Activated CD4-positive, alpha-beta T cell treated with anti-CD3 and anti-CD28 coated beads, Interleukin-2, amount 10 ng/mL, durations not matched to agents 7 days and 5 days (primary cell): ENCODE data around the gene BICD1. TPM values are rescaled to one million over a fixed set of nuclear protein-coding genes. Genes with fewer than 3 reads are reported as not detected.

Experiments
- CTCF ChIA-PET: fragments of 350-600 bp; sonication (Branson Sonifier 250); formaldehyde crosslinking; loops from one replicate; lab custom pipeline; 2021; ENCODE audit warnings: antibody characterized with exemption; lab: Charles Lee
- POLR2A ChIA-PET: fragments of 350-600 bp; sonication (Branson Sonifier 250); formaldehyde crosslinking; loops from one replicate; lab custom pipeline; 2021; ENCODE audit warnings: antibody characterized with exemption; lab: Charles Lee
- DNase-seq: peaks from one replicate; pipeline ENCODE4 v3.0.0-alpha.2; 2020
- H3K27ac Mint-ChIP-seq: one replicate; pipeline ENCODE4 v1.8.0; 2021; ENCODE audit warnings: mild to moderate bottlenecking, moderate library complexity, mixed read lengths
- H3K27me3 Mint-ChIP-seq: one replicate; pipeline ENCODE4 v1.8.0; 2021; ENCODE audit warnings: mixed read lengths
- H3K36me3 Mint-ChIP-seq: one replicate; pipeline ENCODE4 v1.8.0; 2021; ENCODE audit warnings: low read depth, mixed read lengths
- H3K4me1 Mint-ChIP-seq: one replicate; pipeline ENCODE4 v1.8.0; 2021; ENCODE audit warnings: mixed read lengths
- H3K4me3 Mint-ChIP-seq: one replicate; pipeline ENCODE4 v1.8.0; 2021; ENCODE audit warnings: mild to moderate bottlenecking, moderate library complexity, mixed read lengths
- H3K9me3 Mint-ChIP-seq: one replicate; pipeline ENCODE4 v1.8.0; 2021; ENCODE audit warnings: mixed read lengths
- total RNA-seq, 2 experiments: library from RNA; stranded (reverse); gene quantifications; one replicate each; pipeline ENCODE4 v1.2.3, GENCODE V29; 2021

BICD1 gene
- total RNA-seq, 2 experiments from 2014 or later = 20.2 to 22.4 TPM

DNA sequence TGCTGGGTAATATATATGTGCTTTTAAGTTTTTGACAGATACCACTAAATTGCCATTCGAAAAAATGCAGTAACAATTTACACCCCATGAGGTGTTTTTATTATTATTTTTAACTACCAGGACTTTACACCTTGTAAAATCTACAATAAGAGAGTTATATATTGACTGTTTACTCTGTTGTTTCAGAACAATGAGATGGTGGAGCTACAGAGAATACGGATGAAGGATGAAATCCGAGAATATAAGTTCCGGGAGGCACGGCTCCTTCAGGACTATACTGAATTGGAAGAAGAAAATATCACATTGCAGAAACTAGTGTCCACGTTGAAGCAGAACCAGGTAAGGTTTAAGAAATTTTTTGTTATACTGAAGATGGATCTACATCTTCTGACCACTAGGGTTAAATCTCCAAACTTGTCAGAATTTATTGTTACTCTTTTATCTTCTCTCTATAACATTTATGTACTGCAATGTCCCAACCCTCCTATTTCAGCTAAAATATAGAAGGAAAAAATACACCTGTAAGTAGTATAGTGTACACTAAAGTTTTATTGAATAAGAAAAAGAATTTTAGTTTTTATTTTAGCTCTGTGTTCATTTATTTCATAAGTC is 187.3 kb downstream of the BICD1 start:
- DNase-seq = no peak
- no peaks in the 10 kb centered on the region for H3K36me3 Mint-ChIP-seq
- CTCF ChIA-PET = no interaction called here
- no peak overlapping the region for H3K27ac Mint-ChIP-seq
- H3K27me3 Mint-ChIP-seq = no peaks in the 10 kb centered on the region
- H3K4me1 Mint-ChIP-seq = no peaks in the 10 kb centered on the region
- no peak overlapping the region for H3K4me3 Mint-ChIP-seq
- no peaks in the 10 kb centered on the region for H3K9me3 Mint-ChIP-seq
- POLR2A ChIA-PET = no interaction called here

DNA sequence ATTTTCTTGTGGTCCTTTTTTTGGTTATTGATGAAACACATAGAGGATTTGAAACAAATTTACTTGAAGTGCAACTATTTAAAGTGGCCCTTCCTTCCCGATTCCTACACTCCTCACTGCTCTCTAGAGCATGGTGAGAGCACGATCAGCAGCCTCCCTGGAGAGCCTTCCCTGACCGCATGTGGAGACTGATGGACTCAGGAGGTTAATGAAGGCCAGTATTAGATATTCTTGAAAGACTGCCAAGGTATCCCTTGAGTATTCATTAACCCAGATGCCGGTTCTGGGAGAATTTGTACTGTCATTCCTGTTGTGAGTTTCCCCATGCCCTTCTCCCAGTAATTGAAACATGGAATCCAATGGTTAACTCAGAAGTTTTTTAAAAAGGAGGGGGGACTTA is 189.9 kb downstream of the BICD1 start:
- Mint-ChIP-seq H3K4me3 (no peak overlapping the region), H3K27me3 (no peaks in the 10 kb centered on the region), H3K36me3 (no peaks in the 10 kb centered on the region), H3K9me3 (no peaks in the 10 kb centered on the region), H3K4me1 (no peaks in the 10 kb centered on the region), H3K27ac (no peak overlapping the region)
- CTCF ChIA-PET = no interaction called here
- no peak for DNase-seq
- POLR2A ChIA-PET = interaction anchor here (0.5 kb wide), 1 partner anchor 263 kb away, joined by 3 read pairs; no protein-coding TSS in a partner anchor

DNA sequence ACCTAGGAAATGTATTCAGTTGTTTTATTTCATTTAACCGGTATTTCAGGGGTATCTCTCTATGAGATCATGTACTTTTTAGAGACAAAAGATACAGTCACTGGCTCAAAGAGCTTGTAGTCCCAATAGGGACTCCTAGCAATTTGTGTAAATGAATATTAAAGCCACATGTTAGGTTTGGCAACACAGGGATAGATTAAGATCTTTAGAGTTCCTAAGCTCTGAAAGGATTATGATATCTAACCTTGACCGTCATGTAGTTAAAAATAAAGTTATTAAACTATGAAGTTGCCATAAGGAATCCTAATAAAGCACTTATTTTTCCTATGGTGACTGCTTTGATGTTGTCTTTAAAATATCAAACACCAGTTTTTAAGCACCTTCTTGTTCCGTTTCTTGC is 192.3 kb downstream of the BICD1 start:
- no peak overlapping the region for H3K4me3 Mint-ChIP-seq
- H3K36me3 Mint-ChIP-seq = no peaks in the 10 kb centered on the region
- DNase-seq = no peak
- ChIA-PET POLR2A (no interaction called here), CTCF (no interaction called here)
- no peaks in the 10 kb centered on the region for H3K9me3 Mint-ChIP-seq
- H3K27me3 Mint-ChIP-seq = no peaks in the 10 kb centered on the region
- no peak overlapping the region for H3K27ac Mint-ChIP-seq
- H3K4me1 Mint-ChIP-seq = no peaks in the 10 kb centered on the region

DNA sequence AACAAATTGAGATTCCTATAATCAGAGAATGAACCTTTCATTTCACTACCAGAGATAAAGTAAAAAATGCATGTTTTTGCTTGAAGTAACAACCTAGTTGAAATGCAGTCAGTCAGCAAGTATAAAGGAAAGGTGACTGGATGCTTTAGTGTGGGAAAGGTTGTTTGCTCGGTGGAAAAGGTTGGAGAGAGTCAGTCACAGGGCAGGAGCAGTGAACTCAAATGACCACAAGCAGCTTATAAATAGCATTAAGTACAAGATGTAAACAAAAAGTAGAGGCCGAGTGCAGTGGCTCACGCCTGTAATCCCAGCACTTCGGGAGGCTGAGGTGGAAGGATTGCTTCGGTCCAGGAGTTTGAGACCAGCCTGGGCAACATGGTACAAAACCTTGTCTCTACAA is 194.6 kb downstream of the BICD1 start:
- Mint-ChIP-seq H3K4me1 (no peaks in the 10 kb centered on the region), H3K9me3 (no peaks in the 10 kb centered on the region), H3K27ac (no peak overlapping the region), H3K27me3 (no peaks in the 10 kb centered on the region), H3K36me3 (no peaks in the 10 kb centered on the region), H3K4me3 (no peak overlapping the region)
- ChIA-PET CTCF (interaction anchor here (0.6 kb wide), 1 partner anchor 277 kb away, joined by 3 read pairs; no protein-coding TSS in a partner anchor), POLR2A (no interaction called here)
- no peak for DNase-seq

DNA sequence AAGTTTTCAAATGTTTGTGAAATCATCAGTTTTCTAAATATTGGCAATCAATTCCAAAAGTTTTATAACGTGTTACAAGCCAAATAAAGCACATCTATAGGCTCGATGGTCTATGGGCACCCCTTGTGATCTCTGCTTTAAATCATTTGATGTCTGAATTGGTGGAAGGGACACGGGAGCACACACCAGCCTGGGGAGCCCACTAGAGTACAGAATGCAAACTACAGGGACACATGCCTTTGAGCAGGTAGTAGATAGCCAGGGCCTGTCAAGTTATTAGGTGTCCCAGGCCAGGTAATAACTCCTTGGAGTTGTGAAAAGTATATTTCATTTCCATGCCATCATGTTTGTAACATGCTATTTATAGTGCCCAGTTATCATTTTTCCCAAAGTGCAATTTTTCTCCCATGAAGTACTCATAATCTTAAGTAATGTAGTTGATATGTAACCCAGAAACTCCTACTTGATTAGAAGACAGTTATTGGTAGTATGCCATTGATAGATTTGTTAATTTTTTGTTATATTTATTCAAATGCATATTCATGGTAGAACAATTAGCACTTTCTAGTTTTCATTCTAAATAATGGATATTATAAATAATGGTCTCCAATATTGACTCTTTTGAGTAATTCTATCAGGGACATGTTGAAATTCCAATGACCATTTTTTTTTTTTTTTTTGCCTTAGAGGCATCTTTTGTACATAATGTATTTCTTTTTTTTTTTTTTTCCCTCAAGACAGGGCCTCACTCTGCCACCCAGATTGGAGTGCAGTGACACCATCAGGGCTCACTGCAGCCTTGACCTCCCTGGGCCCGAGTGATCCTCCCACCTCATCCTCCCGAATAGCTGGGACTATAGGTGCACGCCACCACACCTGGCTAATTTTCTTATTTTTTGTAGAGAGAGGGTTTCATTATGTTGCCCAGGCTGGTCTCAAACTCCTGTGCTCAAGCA is 195.8 kb downstream of the BICD1 start:
- no peaks in the 10 kb centered on the region for H3K36me3 Mint-ChIP-seq
- peak; percentile 12 for DNase-seq
- ChIA-PET POLR2A (no interaction called here), CTCF (no interaction called here)
- no peaks in the 10 kb centered on the region for H3K27me3 Mint-ChIP-seq
- H3K4me1 Mint-ChIP-seq = no peaks in the 10 kb centered on the region
- no peak overlapping the region for H3K4me3 Mint-ChIP-seq
- no peaks in the 10 kb centered on the region for H3K9me3 Mint-ChIP-seq
- H3K27ac Mint-ChIP-seq = no peak overlapping the region

DNA sequence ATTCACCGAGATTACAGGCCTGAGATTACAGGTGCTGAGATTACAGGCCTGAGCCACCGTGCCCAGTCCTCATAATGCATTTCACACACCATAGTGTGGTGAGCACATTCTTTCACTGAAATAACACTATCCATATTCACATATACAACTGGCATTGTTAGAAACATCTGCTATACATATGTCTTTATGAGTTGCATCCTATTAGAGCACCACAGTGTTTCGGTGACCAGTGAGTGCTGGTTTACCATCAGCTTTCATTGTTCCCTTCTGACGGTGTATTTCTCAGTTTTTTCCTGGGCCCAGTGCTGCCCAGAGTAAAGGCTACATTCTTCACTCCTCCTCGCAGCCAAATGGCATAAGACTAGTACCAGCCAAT is 196.5 kb downstream of the BICD1 start:
- POLR2A ChIA-PET = no interaction called here

DNA sequence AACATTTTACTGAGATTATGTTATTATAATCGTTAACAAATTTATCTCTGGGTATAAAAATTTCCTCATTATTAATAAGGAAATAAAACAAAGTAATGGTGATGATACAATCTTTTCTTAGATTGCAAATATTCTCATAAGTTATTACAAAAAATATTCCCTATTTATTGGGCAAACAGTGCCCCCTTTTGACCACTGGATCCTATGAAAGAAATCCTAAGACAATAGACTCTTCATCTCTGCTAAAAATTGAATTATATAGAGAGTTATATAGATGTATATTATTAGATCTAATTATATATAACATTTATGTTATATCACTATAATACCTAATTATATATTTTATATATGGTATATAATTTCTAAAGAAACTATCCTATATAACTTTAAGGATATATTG is 198.5 kb downstream of the BICD1 start:
- ChIA-PET POLR2A (no interaction called here), CTCF (interaction anchor here (0.6 to 1.0 kb wide), 2 partner anchors 617 to 652 kb away, joined by 5 read pairs; no protein-coding TSS in a partner anchor)
- Mint-ChIP-seq H3K4me3 (no peak overlapping the region), H3K36me3 (no peaks in the 10 kb centered on the region), H3K9me3 (no peaks in the 10 kb centered on the region), H3K27ac (no peak overlapping the region), H3K27me3 (no peaks in the 10 kb centered on the region), H3K4me1 (no peaks in the 10 kb centered on the region)
- DNase-seq = peak; percentile 26

More for the DNA sequence above, 196.5 kb downstream of the BICD1 start:
- Mint-ChIP-seq H3K36me3 (no peaks in the 10 kb centered on the region), H3K27ac (no peak overlapping the region), H3K27me3 (no peaks in the 10 kb centered on the region), H3K4me3 (no peak overlapping the region), H3K9me3 (no peaks in the 10 kb centered on the region), H3K4me1 (no peaks in the 10 kb centered on the region)
- no peak for DNase-seq
- CTCF ChIA-PET = no interaction called here

DNA sequence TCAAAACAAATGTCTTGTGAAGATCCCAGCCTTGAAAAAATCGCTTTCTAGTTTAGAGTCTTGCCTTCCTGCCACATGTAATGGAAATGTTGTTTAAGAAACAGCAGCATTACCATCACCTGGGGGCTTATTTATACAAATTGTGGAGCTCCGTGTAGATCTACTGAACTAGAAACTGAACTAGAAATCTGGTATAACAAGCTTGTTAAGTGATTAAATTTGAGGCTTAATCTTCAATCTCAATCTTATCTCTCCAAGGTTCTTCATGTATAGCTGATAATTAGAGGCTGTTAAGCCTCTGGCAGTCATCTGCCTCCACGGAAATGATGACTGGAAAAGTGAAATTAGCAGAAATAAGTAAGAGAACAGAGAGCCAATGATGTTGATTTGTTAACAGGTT is 200.7 kb downstream of the BICD1 start:
- no peaks in the 10 kb centered on the region for H3K36me3 Mint-ChIP-seq
- POLR2A ChIA-PET = no interaction called here
- no peak for DNase-seq
- H3K27ac Mint-ChIP-seq = no peak overlapping the region
- no peaks in the 10 kb centered on the region for H3K27me3 Mint-ChIP-seq
- no peaks in the 10 kb centered on the region for H3K9me3 Mint-ChIP-seq
- no peak overlapping the region for H3K4me3 Mint-ChIP-seq
- CTCF ChIA-PET = interaction anchor here (0.6 to 1.6 kb wide), 3 partner anchors 16 to 626 kb away, joined by 3 to 5 read pairs (median 3); no protein-coding TSS in a partner anchor
- H3K4me1 Mint-ChIP-seq = peaks cover 5% of the 10 kb centered on the region

DNA sequence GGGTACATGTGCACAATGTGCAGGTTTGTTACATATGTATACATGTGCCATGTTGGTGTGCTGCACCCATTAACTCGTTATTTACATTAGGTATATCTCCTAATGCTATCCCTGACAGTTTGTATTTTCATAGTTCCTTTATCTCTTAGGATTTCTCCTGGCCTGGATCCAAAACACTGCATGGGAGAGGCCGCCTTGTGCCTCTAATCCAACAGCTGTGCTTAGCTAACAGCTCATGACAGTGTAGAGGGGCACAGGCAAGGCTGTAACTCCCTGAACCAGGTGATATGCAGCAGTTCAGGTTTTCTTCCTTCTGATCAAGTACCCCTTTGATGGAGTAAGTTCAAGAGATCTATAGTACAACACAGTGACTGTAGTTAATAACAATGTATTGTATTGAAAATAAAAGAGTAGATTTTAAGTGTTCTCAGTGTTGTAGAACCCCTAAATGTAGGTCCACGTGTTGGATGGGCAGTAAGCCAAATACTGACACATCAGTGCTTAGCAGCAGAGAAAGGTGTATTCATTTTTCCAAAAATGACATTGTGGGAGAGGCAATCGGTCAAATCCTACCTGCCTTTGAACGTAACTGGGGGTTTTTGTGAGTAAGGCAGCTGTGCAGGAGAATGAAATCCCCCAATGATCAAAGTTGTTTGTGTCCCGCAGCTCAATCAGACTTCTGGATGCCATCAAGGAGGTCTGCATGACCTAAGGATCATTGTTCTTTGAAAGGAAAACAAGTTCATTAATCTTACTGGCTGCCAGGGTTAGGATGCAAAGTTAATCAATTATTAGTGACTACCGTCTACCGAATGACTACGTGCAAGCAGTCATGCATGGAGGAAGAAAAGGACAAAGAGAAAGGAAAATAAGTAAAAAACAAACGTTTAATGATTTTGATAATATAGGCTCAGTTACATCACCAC is 203.4 kb downstream of the BICD1 start:
- ChIA-PET POLR2A (no interaction called here), CTCF (interaction anchor here (0.6 to 1.8 kb wide), 3 partner anchors 15 to 657 kb away, joined by 3 to 5 read pairs (median 5); no protein-coding TSS in a partner anchor)
- Mint-ChIP-seq H3K36me3 (no peaks in the 10 kb centered on the region), H3K4me3 (no peak overlapping the region), H3K27me3 (no peaks in the 10 kb centered on the region), H3K9me3 (no peaks in the 10 kb centered on the region), H3K27ac (no peak overlapping the region), H3K4me1 (peaks cover 5% of the 10 kb centered on the region)
- DNase-seq = no peak

DNA sequence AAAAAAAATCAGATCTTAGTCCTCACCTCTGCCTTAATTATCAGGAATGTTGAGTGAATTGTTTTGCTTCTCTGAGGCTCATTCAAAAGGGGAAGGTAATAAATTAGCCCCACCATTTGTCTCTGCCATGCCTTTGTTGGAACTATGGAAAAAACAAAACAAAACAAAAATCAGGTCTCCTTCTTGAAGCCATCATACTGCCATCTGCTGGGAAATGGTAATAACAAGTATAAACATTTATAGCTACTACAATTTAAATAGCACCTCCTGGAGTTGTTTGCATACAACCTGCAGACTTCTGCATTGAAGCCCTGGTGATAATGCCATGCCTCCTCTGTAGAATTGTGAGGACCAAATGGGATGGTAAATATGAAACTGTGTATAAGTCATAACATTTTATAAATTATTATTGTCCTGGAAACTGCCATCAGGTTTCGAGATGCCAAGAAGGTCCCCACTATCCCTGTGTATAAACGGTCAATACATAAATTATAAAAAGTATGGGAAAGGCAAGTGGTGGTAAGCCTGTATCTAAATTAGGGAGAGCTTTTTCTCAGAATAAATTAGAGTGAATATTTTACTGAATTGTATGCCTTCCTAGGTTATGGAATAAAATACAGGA is 205.5 kb downstream of the BICD1 start:
- Mint-ChIP-seq H3K27me3 (no peaks in the 10 kb centered on the region), H3K4me1 (peaks cover 5% of the 10 kb centered on the region), H3K36me3 (no peaks in the 10 kb centered on the region), H3K4me3 (no peak overlapping the region), H3K27ac (no peak overlapping the region), H3K9me3 (no peaks in the 10 kb centered on the region)
- ChIA-PET CTCF (interaction anchor here (0.6 to 1.5 kb wide), 6 partner anchors 88 to 659 kb away, joined by 3 to 5 read pairs (median 3); no protein-coding TSS in a partner anchor), POLR2A (no interaction called here)
- DNase-seq = peak; percentile 35

DNA sequence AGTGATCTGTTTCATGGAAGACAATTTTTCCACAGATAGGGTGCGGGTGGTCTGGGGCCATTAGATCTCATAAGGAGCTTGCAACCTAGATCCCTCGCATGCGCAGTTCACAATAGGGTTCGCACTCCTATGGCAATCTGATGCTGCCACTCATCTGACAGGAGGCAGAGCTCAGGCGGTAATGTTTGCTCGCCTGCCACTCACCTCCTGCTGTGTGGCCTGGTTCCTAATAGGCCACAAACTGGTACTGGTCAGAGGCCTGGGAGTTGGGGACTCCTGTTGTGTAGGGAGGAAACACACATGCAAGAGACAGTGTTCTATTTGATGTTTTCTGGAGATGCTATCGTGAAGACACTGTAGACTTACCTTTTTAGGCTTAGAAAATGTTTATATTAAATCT is 215.7 kb downstream of the BICD1 start:
- DNase-seq = no peak
- Mint-ChIP-seq H3K4me1 (no peaks in the 10 kb centered on the region), H3K36me3 (no peaks in the 10 kb centered on the region), H3K27ac (no peak overlapping the region), H3K4me3 (no peak overlapping the region), H3K27me3 (no peaks in the 10 kb centered on the region), H3K9me3 (no peaks in the 10 kb centered on the region)
- CTCF ChIA-PET = interaction anchor here (1.5 kb wide), 1 partner anchor 669 kb away, joined by 3 read pairs; no protein-coding TSS in a partner anchor
- POLR2A ChIA-PET = no interaction called here

DNA sequence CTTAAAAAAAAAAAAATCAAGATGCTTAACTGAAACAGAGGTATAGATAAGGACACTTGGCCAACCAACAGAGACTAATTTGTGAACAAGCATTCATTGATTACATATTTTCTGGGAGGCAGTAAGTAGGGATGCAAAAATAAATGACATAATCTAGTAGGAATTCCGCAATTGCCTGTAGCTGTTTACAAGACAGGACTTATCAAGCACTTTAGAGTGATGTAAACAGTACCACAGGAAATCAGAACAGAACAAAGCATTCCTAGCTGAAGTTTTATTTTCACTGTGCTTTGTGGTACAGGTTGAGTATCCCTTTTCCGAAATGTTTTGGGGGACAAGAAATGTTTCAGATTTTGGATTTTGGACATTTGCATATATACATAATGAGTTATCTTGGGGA is 224.5 kb downstream of the BICD1 start:
- POLR2A ChIA-PET = no interaction called here
- DNase-seq = no peak
- Mint-ChIP-seq H3K4me1 (peaks cover 6% of the 10 kb centered on the region), H3K36me3 (no peaks in the 10 kb centered on the region), H3K9me3 (no peaks in the 10 kb centered on the region), H3K27ac (no peak overlapping the region), H3K27me3 (no peaks in the 10 kb centered on the region), H3K4me3 (no peak overlapping the region)
- CTCF ChIA-PET = no interaction called here
